ENCODE data around the gene MCF2L.
A peak's percentile ranks its signal among the peaks of the same experiment; 100 is the strongest.

MCF2L gene

DNA sequence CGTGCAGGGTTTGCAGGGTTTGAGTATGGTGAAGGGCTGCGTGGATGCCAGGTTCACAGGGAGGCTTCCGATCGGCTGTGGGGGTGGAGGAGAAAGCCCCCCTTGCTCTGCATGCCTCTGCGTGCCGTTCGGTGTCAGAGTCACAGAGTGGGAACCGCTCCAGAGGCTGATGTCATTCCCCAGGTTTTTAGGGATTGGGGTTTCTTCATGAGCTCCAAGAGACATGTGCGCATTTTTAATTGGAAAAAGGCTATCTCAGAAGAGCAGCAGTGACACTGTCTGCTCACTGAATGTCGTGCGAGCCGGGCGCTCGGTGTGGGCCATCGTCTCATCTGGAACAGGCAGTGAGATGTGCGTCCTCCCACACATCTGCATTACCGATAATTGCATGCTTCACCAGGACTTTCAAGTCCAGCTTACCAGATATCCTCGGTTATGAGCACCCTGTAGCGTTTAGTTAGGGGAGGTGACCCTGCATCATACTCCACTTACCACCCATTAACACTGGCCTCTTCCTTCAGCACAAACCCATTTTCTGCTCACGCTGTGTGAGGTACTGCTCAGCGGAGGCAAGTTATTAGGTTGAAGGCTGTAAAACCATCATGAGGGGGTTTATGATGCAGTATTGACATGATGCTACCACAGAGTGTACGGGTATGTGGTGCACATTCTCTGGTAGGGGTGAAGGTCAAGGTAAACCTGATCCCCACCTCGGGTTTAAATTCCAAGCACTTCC is 1.7 kb downstream of the MCF2L start:
- H2AFZ ChIP-seq (ENCODE audit: low read depth, low read length) = no peak overlapping the region
- H2BK15ac ChIP-seq (ENCODE audit: low read depth, poor library complexity, severe bottlenecking) = no peak overlapping the region
- H2BK120ac ChIP-seq (ENCODE audit: low read depth, low read length) = no peak overlapping the region
- H2BK12ac ChIP-seq (ENCODE audit: low read length in 2 of 2) = no peak overlapping the region
- H3K9ac ChIP-seq (ENCODE audit: low read length) = no peak overlapping the region
- no peak overlapping the region for H3K4me3 ChIP-seq (ENCODE audit: insufficient read depth in 1 of 2, low read depth in 1 of 2, low read length in 2 of 2)
- peaks cover 20% of the 10 kb centered on the region for H3K9me3 ChIP-seq (ENCODE audit: control insufficient read depth, low read length)
- peaks cover 71 to 93% of the 10 kb centered on the region in 2 experiments for H3K27me3 ChIP-seq (ENCODE audit: control insufficient read depth in 1 of 2, insufficient read depth in 1 of 2, low read length in 2 of 2)
- DNase-seq = no peak
- no peak overlapping the region for H3K27ac ChIP-seq (ENCODE audit: low read length, poor library complexity, severe bottlenecking)
- H4K91ac ChIP-seq (ENCODE audit: low read length) = no peak overlapping the region
- WGBS = 94% methylated on average over 22 of the region's 23 CpGs
- no peak overlapping the region for H2AK5ac ChIP-seq (ENCODE audit: low read length, severe bottlenecking)
- H4K8ac ChIP-seq (ENCODE audit: low read length) = no peak overlapping the region
- H2BK5ac ChIP-seq (ENCODE audit: low read depth, low read length, poor library complexity, severe bottlenecking) = no peak overlapping the region
- H3K14ac ChIP-seq (ENCODE audit: low read length in 2 of 2) = no peak overlapping the region
- no peak overlapping the region for H3K4me2 ChIP-seq (ENCODE audit: low read length, poor library complexity, severe bottlenecking)
- no peak overlapping the region for H3K4ac ChIP-seq (ENCODE audit: low read depth in 1 of 2, low read length in 2 of 2)
- no peaks in the 10 kb centered on the region for H3K36me3 ChIP-seq (ENCODE audit: control insufficient read depth in 1 of 2, insufficient read depth in 2 of 2, low read depth in 1 of 2, low read length in 2 of 2)
- no peaks in the 10 kb centered on the region for H3K79me1 ChIP-seq (replicated peaks; ENCODE audit: low read length, poor library complexity, severe bottlenecking)
- no peak overlapping the region for H3K18ac ChIP-seq (ENCODE audit: low read depth in 1 of 2, low read length in 2 of 2)
- H3K4me1 ChIP-seq (ENCODE audit: control insufficient read depth, insufficient read depth, low read depth, low read length) = peaks cover 18% of the 10 kb centered on the region
- no peak overlapping the region for H3K23ac ChIP-seq (ENCODE audit: low read length in 2 of 2)

DNA sequence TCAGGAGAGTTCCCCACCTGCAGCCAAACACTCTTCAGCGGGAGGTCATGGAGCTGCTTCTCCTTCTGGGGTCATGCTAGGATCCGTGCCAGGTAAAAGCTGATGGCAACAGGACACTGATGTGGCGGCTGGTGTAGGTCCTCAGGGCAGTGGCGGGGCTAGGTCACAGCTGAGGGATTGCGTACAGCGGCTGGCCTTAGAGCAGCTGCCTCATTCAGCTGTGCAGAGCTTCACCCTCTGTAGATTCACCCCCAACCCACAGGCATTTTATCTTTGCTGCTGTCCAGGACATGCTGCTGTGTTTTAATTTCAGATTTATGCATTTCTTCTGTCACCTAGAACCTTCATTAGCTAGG is 2.3 kb downstream of the MCF2L start:
- Histone ChIP-seq H2BK12ac (ENCODE audit: low read length in 2 of 2) (no peak overlapping the region), H4K91ac (ENCODE audit: low read length) (no peak overlapping the region), H3K4me3 (ENCODE audit: insufficient read depth in 1 of 2, low read depth in 1 of 2, low read length in 2 of 2) (no peak overlapping the region), H3K79me1 (replicated peaks; ENCODE audit: low read length, poor library complexity, severe bottlenecking) (no peaks in the 10 kb centered on the region), H3K23ac (ENCODE audit: low read length in 2 of 2) (no peak overlapping the region), H2BK15ac (ENCODE audit: low read depth, poor library complexity, severe bottlenecking) (no peak overlapping the region), H2AFZ (ENCODE audit: low read depth, low read length) (no peak overlapping the region), H3K4me1 (ENCODE audit: control insufficient read depth, insufficient read depth, low read depth, low read length) (peaks cover 18% of the 10 kb centered on the region), H3K4ac (ENCODE audit: low read depth in 1 of 2, low read length in 2 of 2) (no peak overlapping the region), H3K14ac (ENCODE audit: low read length in 2 of 2) (no peak overlapping the region), H2AK5ac (ENCODE audit: low read length, severe bottlenecking) (no peak overlapping the region), H2BK5ac (ENCODE audit: low read depth, low read length, poor library complexity, severe bottlenecking) (no peak overlapping the region), H2BK120ac (ENCODE audit: low read depth, low read length) (no peak overlapping the region), H4K8ac (ENCODE audit: low read length) (no peak overlapping the region), H3K9ac (ENCODE audit: low read length) (no peak overlapping the region), H3K27ac (ENCODE audit: low read length, poor library complexity, severe bottlenecking) (no peak overlapping the region), H3K4me2 (ENCODE audit: low read length, poor library complexity, severe bottlenecking) (peak overlapping the region; percentile 12), H3K27me3 (ENCODE audit: control insufficient read depth in 1 of 2, insufficient read depth in 1 of 2, low read length in 2 of 2) (peaks cover 65 to 93% of the 10 kb centered on the region in 2 experiments), H3K18ac (ENCODE audit: low read depth in 1 of 2, low read length in 2 of 2) (no peak overlapping the region), H3K36me3 (ENCODE audit: control insufficient read depth in 1 of 2, insufficient read depth in 2 of 2, low read depth in 1 of 2, low read length in 2 of 2) (no peaks in the 10 kb centered on the region), H3K9me3 (ENCODE audit: control insufficient read depth, low read length) (peaks cover 20% of the 10 kb centered on the region)
- DNase-seq = no peak
- WGBS = 91% methylated on average over 6 of the region's 6 CpGs

DNA sequence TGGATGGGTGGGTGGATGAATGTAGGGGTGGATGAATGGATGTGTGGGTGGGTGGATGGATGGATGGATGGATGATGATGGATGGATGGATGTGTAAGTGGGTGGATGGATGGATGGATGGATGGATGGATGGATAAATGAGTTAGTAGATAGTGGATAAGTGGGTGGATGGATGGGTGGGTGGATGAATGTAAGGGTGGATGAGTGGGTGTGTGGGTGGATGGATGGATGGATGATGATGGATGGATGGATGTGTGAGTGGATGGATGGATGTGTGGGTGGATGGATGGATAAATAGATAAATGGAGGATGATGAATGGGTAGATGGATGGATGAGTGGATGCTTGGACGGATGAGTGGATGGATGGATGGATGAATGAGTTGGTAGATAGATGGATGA is 3.2 kb downstream of the MCF2L start:
- H3K27me3 ChIP-seq (ENCODE audit: control insufficient read depth in 1 of 2, insufficient read depth in 1 of 2, low read length in 2 of 2) = peaks cover 56 to 91% of the 10 kb centered on the region in 2 experiments
- no peak overlapping the region for H2BK120ac ChIP-seq (ENCODE audit: low read depth, low read length)
- H3K4me3 ChIP-seq (ENCODE audit: insufficient read depth in 1 of 2, low read depth in 1 of 2, low read length in 2 of 2) = no peak overlapping the region
- peaks cover 20% of the 10 kb centered on the region for H3K9me3 ChIP-seq (ENCODE audit: control insufficient read depth, low read length)
- H3K27ac ChIP-seq (ENCODE audit: low read length, poor library complexity, severe bottlenecking) = no peak overlapping the region
- H2BK12ac ChIP-seq (ENCODE audit: low read length in 2 of 2) = no peak overlapping the region
- no peaks in the 10 kb centered on the region for H3K36me3 ChIP-seq (ENCODE audit: control insufficient read depth in 1 of 2, insufficient read depth in 2 of 2, low read depth in 1 of 2, low read length in 2 of 2)
- no peak overlapping the region for H4K8ac ChIP-seq (ENCODE audit: low read length)
- H3K4me2 ChIP-seq (ENCODE audit: low read length, poor library complexity, severe bottlenecking) = no peak overlapping the region
- H3K14ac ChIP-seq (ENCODE audit: low read length in 2 of 2) = no peak overlapping the region
- no peak overlapping the region for H3K9ac ChIP-seq (ENCODE audit: low read length)
- no peak overlapping the region for H2AFZ ChIP-seq (ENCODE audit: low read depth, low read length)
- no peak overlapping the region for H3K23ac ChIP-seq (ENCODE audit: low read length in 2 of 2)
- 58% methylated on average over 1 of the region's 1 CpG for WGBS
- H2BK5ac ChIP-seq (ENCODE audit: low read depth, low read length, poor library complexity, severe bottlenecking) = no peak overlapping the region
- H3K18ac ChIP-seq (ENCODE audit: low read depth in 1 of 2, low read length in 2 of 2) = no peak overlapping the region
- no peak overlapping the region for H3K4ac ChIP-seq (ENCODE audit: low read depth in 1 of 2, low read length in 2 of 2)
- H4K91ac ChIP-seq (ENCODE audit: low read length) = no peak overlapping the region
- peaks cover 18% of the 10 kb centered on the region for H3K4me1 ChIP-seq (ENCODE audit: control insufficient read depth, insufficient read depth, low read depth, low read length)
- H3K79me1 ChIP-seq (replicated peaks; ENCODE audit: low read length, poor library complexity, severe bottlenecking) = no peaks in the 10 kb centered on the region
- no peak overlapping the region for H2BK15ac ChIP-seq (ENCODE audit: low read depth, poor library complexity, severe bottlenecking)
- H2AK5ac ChIP-seq (ENCODE audit: low read length, severe bottlenecking) = no peak overlapping the region
- DNase-seq = no peak

DNA sequence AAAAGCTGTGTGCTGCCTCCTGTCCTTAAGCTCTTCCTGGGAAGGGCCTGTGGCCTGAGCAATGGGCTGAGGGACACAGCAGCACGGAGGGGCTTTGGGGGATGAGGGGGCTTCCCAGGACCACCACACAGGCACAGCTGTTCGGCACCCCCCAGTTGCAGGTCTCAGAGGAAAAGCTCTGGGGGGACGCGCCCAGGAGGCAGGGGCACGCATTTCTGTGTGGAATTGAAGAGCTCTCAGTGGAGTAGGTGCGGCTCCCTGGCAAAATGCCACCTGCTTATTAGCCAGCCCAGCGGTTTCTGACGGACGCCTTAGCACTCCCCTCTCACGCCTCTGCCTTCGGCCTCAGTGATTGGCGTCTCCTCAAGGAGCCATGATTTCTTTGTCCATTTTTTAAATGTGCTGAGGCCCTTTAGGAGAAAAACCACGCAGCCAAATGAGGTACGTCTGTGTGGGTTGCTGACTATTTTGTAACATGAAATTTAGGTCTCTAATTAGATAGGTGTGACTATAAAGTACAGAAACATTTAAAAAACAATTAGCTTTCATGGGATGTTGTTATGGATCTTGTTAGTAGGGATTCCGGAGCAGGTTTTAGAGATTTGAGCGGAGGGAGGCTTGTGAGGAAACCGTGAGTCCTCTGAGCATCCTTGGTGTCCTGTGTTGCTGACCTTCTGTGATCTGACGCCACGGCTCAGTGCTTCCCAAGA is 4.0 kb downstream of the MCF2L start:
- Histone ChIP-seq H2BK12ac (ENCODE audit: low read length in 2 of 2) (no peak overlapping the region), H2BK5ac (ENCODE audit: low read depth, low read length, poor library complexity, severe bottlenecking) (no peak overlapping the region), H2AK5ac (ENCODE audit: low read length, severe bottlenecking) (no peak overlapping the region), H4K8ac (ENCODE audit: low read length) (no peak overlapping the region), H3K27me3 (ENCODE audit: control insufficient read depth in 1 of 2, insufficient read depth in 1 of 2, low read length in 2 of 2) (peaks cover 49 to 89% of the 10 kb centered on the region in 2 experiments), H3K9me3 (ENCODE audit: control insufficient read depth, low read length) (peaks cover 20% of the 10 kb centered on the region), H3K4me2 (ENCODE audit: low read length, poor library complexity, severe bottlenecking) (no peak overlapping the region), H2BK15ac (ENCODE audit: low read depth, poor library complexity, severe bottlenecking) (no peak overlapping the region), H3K27ac (ENCODE audit: low read length, poor library complexity, severe bottlenecking) (no peak overlapping the region), H2BK120ac (ENCODE audit: low read depth, low read length) (no peak overlapping the region), H3K23ac (ENCODE audit: low read length in 2 of 2) (no peak overlapping the region), H3K14ac (ENCODE audit: low read length in 2 of 2) (no peak overlapping the region), H4K91ac (ENCODE audit: low read length) (no peak overlapping the region), H2AFZ (ENCODE audit: low read depth, low read length) (no peak overlapping the region), H3K79me1 (replicated peaks; ENCODE audit: low read length, poor library complexity, severe bottlenecking) (no peaks in the 10 kb centered on the region), H3K36me3 (ENCODE audit: control insufficient read depth in 1 of 2, insufficient read depth in 2 of 2, low read depth in 1 of 2, low read length in 2 of 2) (no peaks in the 10 kb centered on the region), H3K9ac (ENCODE audit: low read length) (no peak overlapping the region), H3K4me3 (ENCODE audit: insufficient read depth in 1 of 2, low read depth in 1 of 2, low read length in 2 of 2) (no peak overlapping the region), H3K4me1 (ENCODE audit: control insufficient read depth, insufficient read depth, low read depth, low read length) (peaks cover 15% of the 10 kb centered on the region), H3K18ac (ENCODE audit: low read depth in 1 of 2, low read length in 2 of 2) (no peak overlapping the region), H3K4ac (ENCODE audit: low read depth in 1 of 2, low read length in 2 of 2) (no peak overlapping the region)
- 87% methylated on average over 19 of the region's 19 CpGs for WGBS
- DNase-seq = no peak

Measured in mesenchymal stem cell (in vitro differentiated cells and primary cell).